GM18511 (cell line): ENCODE measurements around the gene NDUFAF3.
"Not testable (repeated sequence)": the region's sequence is repeated elsewhere in the genome, so short reads cannot be mapped to it uniquely, and the experiment has no call there.

Source experiments
- ATAC-seq: cut with Tn5 transposase; IDR thresholded peaks from one replicate; pipeline ENCODE4 v1.9.1; 2021; ENCODE audit warnings: mild to moderate bottlenecking, moderate library complexity; ENCODE audit not compliant: unreplicated experiment

The NDUFAF3 gene

GRCh38 chr3:48999085-48999858 lies 22.6 kb upstream of the NDUFAF3 start:
- no peak for ATAC-seq

GRCh38 chr3:49001155-49001554 lies 20.8 kb upstream of the NDUFAF3 start:
- ATAC-seq, result no peak

GRCh38 chr3:49004352-49005302 lies 17.3 kb upstream of the NDUFAF3 start:
- ATAC-seq, result no peak

DNA sequence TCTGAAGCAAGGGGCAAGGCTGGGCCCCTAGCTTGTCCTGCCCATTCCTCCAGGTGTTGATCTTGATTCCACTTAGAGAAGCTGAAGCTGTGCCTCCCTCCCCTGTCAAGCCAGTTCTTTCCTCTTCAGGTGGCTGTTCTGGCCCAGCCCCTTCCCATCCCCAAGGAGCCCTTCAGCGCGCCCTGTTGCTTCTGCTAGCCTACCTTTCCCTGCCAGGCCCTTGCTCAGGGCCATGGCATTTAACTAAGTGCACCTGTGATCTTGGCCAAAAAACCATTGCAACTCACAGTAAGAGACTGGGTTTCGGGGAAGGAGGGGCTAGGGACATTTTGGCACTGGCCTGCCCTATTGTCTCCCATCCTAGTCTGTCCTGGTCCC lies 16.6 kb upstream of the NDUFAF3 start:
- ATAC-seq, result no peak

DNA sequence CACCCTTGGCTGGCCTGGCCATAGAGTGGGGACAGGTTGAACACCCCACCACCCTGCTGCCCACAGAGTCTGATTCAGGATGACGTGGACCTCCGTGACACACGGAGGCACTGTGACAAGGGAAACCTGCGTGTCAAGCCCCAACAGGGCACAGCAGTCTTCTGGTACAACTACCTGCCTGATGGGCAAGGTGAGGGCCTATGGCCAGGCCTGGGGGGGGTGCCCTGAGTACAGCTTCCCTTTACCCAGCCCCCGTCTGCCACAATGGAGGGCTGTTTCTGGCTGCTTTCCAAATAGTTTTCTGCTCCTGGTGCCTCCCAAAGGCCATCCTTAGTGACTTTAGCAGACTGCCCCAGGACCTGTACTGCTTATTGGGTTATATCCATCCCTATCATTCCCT lies 15.9 kb upstream of the NDUFAF3 start:
- no peak for ATAC-seq

DNA sequence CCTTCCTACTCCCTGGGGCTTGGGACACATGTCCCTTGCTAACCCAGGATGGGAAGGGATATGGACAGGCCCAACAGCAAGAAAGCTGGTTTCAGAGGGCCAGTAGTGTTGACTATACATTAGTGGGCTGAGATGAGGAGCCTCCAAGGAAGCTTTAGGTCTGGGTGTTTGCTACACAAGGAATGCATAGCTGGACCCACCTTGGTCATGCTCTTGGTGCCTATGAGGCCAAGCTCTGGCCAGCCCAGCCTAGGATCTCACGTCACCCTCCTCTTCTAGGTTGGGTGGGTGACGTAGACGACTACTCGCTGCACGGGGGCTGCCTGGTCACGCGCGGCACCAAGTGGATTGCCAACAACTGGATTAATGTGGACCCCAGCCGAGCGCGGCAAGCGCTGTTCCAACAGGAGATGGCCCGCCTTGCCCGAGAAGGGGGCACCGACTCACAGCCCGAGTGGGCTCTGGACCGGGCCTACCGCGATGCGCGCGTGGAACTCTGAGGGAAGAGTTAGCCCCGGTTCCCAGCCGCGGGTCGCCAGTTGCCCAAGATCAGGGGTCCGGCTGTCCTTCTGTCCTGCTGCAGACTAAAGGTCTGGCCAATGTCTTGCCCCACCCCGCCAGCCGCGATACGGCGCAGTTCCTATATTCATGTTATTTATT lies 15.4 kb upstream of the NDUFAF3 start:
- ATAC-seq, result peak; percentile 11

- peak; percentile 89 for ATAC-seq
Observed at GRCh38 chr3:49007068-49007770, 14.7 kb upstream of the NDUFAF3 start, which contains the start of gene WDR6. Gene WDR6 (plus strand): TSS chr3:49007391. CDS start chr3:49007432, 41 bp downstream.

DNA sequence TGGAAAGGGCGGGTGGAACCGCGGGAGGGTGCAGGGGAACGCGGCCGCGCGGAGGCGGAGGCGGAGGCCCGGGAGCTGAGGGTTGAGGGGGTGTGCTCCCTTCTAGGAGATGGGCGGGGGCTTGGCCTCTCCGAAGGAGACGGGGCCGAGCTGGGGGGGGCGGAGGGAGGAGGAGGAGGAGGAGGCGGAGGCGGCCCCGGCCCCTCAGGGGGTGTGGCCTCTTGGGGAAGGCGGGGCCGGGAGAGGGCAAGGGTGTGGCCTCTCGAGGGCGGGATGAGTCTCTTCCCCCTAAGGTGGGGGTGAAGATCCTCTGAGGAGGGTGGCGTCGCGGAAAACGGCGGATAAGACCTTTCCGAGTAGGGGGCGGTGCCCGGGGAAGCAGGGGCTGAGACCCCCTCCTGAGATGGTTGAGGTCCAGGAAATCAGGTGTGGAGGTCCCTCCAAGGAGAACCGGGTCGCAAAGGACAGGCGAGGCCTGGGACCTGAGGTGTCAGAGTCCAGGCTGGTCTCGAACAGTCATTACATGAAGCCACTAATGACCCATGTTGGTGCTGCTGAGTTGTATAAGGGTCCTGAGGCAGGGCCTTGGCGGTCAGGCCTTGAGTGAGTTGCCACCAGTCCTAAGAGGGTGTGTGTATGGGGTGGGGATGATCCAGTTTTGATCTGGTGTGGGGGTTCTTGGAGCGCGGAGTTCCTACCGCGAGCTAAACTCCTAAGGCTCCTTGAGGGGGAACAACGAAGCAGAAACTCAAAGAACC lies 14.0 kb upstream of the NDUFAF3 start:
- peak; percentile 43 for ATAC-seq

- ATAC-seq, result not testable (repeated sequence)
Observed at GRCh38 chr3:49008627-49009026, 13.3 kb upstream of the NDUFAF3 start.

- ATAC-seq, result no peak
Observed at GRCh38 chr3:49009396-49009795, 12.5 kb upstream of the NDUFAF3 start.

- no peak for ATAC-seq
Observed at GRCh38 chr3:49012441-49013017, 9.4 kb upstream of the NDUFAF3 start.

GRCh38 chr3:49013113-49013737 lies 8.7 kb upstream of the NDUFAF3 start:
- no peak for ATAC-seq

GRCh38 chr3:49013738-49014660 lies 7.9 kb upstream of the NDUFAF3 start:
- ATAC-seq, result no peak

DNA sequence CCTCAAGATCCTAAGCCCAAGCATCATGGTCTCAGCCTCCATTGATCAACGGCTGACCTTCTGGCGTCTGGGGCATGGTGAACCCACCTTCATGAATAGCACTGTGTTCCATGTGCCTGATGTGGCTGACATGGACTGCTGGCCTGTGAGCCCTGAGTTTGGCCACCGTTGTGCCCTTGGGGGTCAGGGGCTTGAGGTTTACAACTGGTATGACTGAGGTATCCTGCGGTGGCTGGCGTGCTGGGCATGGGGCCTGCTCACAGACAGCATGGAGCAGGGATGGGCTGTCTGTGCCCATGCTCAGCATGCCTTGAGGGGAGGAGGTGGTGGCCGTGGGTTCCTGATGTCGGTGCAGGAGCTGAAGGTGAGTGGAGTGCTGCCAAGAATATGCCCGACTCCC lies 6.8 kb upstream of the NDUFAF3 start:
- no peak for ATAC-seq

DNA sequence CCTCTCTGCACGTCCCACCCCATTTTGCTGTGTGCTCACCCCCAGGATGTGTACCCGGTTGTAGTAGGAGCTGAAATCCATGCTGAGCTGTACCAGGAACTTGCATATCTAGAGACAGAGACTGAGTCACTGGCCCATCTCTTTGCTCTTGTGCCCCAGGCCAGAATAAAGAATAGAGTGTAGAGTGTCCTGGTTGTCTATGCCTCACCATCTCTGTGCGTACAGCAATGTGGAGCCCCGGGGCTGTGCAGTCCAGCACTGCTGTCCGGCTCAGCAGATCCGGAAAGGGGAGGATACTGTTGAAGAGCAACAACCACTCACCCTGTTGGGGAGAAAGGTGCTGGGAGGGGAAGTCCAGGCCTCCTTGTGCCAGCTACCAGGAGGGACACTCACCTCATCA lies 6.2 kb upstream of the NDUFAF3 start:
- no peak for ATAC-seq

DNA sequence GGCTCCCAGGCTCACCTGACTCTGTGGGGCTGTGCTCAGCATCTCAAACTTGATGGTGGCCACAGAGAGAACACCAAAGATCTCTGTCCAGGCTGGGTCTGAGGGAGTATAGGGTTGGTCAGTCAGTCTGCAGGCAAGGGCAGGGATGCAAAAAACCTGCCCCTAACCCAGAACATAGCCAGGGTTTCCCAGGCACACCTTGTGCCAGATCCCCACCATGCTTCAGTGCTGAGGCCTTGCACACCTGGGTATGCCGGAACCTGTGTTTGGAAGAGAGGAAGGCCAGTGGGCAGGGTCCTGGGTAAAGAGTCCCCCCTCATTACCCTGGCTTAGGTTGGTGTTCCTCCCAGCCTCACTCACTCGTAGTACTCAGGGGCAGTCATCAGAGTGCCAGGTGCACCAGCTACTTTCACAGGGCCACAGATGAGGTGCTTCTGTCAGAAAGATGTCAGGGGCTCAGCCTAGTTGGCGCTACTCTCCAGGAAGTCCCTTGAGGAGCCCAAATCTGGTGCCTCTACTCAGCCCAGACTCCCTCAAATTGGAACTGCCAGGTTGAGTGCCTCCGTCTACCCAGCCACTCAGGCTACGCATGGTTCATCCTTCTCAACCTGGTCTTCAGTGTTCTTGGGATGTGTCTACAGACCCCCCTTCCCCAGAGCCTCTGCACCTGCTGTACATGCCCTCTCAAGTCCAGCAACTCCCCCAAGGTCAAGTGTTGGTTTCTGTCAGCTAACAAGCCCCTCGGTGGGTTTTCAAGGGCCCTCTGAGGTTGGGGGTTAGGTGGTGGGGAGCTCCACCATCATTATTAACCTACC lies 5.3 kb upstream of the NDUFAF3 start:
- ATAC-seq, result no peak

DNA sequence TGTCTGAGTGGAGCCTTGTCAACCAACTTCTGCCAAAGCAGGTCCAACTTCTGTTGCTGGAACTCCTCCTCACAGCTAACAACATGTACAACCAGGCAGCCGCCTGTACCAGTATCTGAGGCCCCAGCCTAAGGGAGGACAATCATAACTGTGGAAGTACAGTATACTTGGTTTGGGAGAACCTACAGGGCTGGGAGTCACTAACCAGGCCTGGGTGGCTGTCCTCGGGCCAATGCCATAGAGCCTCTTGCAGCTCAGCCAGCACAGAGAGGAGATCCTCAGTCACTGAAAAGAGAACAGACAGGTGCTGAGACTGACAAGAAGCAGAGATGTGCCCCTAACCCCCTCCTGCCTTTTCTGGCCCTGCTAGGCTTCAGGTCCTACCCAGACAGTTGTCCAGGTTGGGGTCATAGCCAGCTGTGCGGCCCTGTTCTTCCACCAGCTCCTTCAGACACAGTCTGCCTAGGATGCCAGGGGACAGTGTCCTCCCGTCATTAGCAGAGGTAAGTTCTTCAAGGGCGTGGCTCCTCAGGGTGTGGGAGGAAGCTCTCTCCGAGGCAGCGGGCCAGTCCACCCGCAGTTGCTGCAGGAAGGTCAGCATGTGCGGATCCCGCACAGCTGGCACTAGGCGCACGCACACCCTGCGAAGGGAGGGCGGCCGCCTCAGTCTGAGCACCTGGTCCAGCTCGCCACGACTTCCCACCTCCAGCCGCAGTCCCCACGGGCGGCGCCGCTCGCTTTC lies 4.5 kb upstream of the NDUFAF3 start:
- ATAC-seq, result no peak
